AG04449 (cell line): ENCODE results near the gene PROSER3.

Source experiments
- CTCF ChIA-PET: fragments of 350-600 bp; formaldehyde crosslinking; extraction: SDS; loops from one replicate; lab custom pipeline; 2021; ENCODE audit warnings: antibody characterized with exemption; lab: Yijun Ruan, JAX
- POLR2A ChIA-PET: fragments of 400-600, 350-600 bp; formaldehyde crosslinking; extraction: SDS; loops from one replicate; lab custom pipeline; 2020; ENCODE audit warnings: antibody characterized with exemption, inconsistent platforms; lab: Yijun Ruan, JAX
- DNase-seq: peaks from one replicate; pipeline ENCODE4 v3.0.0-alpha.2; 2010; ENCODE audit warnings: low read depth, low spot score
- H3K4me3 ChIP-seq: 2 replicates; pipeline ENCODE4 v1.5.1; 2011; ENCODE audit warnings: low read depth, mild to moderate bottlenecking, control low read depth, low read length
- TF ChIP-seq, protein P1 (sequence below): IDR thresholded peaks from one replicate; pipeline ENCODE4 v1.5.1; 2011; ENCODE audit warnings: mild to moderate bottlenecking, moderate library complexity, low read length, control low read depth, inconsistent platforms; ENCODE audit not compliant: insufficient read depth; ENCODE audit errors: missing control alignments

Gene PROSER3

DNA sequence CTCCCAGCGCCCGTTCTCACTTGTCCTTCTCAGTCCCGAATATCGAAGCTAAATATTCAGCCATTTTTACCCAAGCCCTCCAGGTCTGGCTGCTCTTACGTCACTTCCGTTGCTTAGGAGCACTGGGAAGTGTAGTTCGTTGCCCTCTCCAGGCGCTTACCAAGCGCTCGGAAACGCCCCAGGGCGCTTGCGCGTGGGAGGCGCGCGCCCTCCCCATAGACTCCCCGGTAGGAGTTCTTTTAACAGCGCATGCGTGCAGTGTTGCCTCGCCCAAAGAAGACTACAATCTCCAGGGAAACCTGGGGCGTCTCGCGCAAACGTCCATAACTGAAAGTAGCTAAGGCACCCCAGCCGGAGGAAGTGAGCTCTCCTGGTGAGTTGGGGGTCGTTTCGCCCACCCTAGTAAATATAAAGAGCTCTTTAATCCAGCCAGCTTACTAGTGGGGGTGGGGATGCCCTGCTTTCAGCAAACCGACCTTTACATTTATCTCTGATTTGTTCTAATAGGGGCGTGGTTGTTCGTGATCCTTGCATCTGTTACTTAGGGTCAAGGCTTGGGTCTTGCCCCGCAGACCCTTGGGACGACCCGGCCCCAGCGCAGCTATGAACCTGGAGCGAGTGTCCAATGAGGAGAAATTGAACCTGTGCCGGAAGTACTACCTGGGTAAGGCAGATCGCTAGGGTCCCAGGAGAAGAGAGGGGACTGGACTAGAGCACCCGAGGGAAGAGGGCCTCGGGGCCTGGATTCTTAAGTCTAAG lies 12.5 kb upstream of the PROSER3 start, which contains the start of the genes PSENEN and U2AF1L4:
Gene PSENEN (plus strand): TSS at position 324 of the 759 bp plus-strand sequence. CDS start 280 bp downstream, at position 604.
Gene U2AF1L4 (minus strand): TSS at position 91 of the 759 bp plus-strand sequence. CDS start 27 bp downstream, at position 64.
- peak within 1 kb of the TSS; percentile 88 for H3K4me3 ChIP-seq
- ChIA-PET POLR2A (interaction anchor here (0.6 to 2.4 kb wide), 5 partner anchors 11 to 186 kb away, joined by 3 to 7 read pairs (median 3); partner anchors contain the start of gene HSPB6), CTCF (interaction anchor here (1.0 to 1.6 kb wide), 5 partner anchors 12 to 187 kb away, joined by 3 to 8 read pairs (median 4); partner anchors contain the start of gene PROSER3)
- TF ChIP-seq, protein P1, sequence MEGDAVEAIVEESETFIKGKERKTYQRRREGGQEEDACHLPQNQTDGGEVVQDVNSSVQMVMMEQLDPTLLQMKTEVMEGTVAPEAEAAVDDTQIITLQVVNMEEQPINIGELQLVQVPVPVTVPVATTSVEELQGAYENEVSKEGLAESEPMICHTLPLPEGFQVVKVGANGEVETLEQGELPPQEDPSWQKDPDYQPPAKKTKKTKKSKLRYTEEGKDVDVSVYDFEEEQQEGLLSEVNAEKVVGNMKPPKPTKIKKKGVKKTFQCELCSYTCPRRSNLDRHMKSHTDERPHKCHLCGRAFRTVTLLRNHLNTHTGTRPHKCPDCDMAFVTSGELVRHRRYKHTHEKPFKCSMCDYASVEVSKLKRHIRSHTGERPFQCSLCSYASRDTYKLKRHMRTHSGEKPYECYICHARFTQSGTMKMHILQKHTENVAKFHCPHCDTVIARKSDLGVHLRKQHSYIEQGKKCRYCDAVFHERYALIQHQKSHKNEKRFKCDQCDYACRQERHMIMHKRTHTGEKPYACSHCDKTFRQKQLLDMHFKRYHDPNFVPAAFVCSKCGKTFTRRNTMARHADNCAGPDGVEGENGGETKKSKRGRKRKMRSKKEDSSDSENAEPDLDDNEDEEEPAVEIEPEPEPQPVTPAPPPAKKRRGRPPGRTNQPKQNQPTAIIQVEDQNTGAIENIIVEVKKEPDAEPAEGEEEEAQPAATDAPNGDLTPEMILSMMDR = no peak
- peak; percentile 97 for DNase-seq

DNA sequence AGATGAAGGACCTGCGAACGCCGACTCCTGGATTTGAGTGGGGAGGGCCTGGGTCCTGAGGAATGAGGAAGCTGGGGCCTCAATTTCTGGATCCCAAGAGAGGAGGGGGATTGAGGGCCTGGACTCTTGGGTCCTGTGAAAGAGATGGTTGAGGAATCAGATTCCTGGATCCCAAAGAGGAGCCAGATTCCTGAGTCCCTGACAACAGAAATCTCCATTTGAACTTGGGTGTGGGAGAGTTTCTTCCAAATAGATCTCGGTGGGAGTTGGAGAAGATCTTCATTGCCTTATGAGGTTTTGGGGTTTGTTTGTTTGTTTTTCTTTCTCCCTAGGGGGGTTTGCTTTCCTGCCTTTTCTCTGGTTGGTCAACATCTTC lies 11.9 kb upstream of the PROSER3 start:
- CTCF ChIA-PET = interaction anchor here (1.0 to 1.6 kb wide), 4 partner anchors 11 to 73 kb away, joined by 3 to 6 read pairs (median 4); partner anchors contain the start of gene PROSER3
- POLR2A ChIA-PET = interaction anchor here (0.6 to 2.4 kb wide), 4 partner anchors 11 to 185 kb away, joined by 3 to 7 read pairs (median 4); partner anchors contain the start of gene HSPB6
- H3K4me3 ChIP-seq = peak overlapping the region; percentile 84
- DNase-seq = no peak
- TF ChIP-seq, protein P1 = no peak

DNA sequence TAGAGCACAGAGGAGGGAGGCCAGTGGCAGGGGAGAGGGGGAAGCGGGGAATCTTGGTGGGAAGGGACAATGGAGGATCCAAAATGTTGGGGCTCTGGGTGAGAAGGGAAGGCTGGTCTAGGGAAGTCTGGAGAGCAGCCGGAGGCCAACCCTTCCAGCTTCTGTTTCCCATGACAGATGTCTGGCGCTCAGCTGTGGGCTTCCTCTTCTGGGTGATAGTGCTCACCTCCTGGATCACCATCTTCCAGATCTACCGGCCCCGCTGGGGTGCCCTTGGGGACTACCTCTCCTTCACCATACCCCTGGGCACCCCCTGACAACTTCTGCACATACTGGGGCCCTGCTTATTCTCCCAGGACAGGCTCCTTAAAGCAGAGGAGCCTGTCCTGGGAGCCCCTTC lies 11.4 kb upstream of the PROSER3 start:
- peak overlapping the region; percentile 84 for H3K4me3 ChIP-seq
- CTCF ChIA-PET = interaction anchor here (1.5 to 1.6 kb wide), 2 partner anchors 11 to 47 kb away, joined by 3 to 4 read pairs; partner anchors contain the start of gene PROSER3
- DNase-seq = no peak
- TF ChIP-seq, protein P1 = no peak
- POLR2A ChIA-PET = no interaction called here

DNA sequence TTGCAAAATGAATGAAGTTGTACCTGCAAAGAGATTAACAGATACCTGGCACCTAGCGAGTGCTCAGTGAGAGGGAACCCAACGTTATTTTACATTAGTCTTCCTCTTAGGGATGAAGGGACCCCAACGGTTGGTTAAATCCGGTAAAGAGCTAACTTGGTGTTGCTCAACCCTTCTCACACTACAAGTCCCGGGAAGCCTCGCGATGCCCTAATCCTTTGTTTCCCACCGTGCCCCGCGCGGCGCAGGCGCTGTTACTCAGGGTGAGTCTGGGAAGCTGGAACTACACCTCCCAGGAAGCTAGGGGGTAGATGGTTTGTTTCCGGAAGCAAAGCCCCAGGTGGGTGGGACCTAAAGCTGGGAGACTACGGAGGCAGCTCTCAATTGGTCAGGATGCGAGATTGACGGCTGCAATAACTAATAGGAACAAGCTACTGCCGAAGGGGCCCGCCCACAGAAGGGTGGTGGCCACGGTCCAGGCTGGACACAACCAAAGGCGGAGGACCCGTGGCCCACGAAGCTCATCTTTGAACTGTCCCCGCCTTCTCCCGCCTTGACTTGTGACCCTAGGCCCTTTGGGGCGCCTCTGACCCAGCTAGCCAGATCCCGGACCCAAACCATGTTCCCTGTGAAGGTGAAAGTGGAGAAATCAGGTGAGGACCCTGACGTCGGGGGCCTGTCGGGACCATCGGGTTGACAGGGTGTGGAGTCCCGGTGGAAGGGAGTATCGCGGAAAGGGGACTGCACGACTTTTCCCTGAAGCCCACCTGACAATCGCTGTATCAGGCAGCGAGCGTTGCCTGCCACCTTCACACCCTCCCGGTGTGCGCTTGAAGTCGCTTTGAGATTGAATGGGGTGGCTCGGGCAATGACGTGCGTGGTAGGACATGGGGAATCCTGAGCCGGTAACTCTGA lies 9.6 kb upstream of the PROSER3 start, which contains the start of gene LIN37:
Gene LIN37 (plus strand): TSS at position 471 of the 915 bp plus-strand sequence. CDS start 149 bp downstream, at position 620.
- TF ChIP-seq, protein P1 = no peak
- ChIA-PET POLR2A (interaction anchor here (0.8 to 1.3 kb wide), 6 partner anchors 8 to 100 kb away, joined by 3 to 14 read pairs (median 4); partner anchors contain the start of genes COX6B1, HSPB6 and PROSER3), CTCF (interaction anchor here (0.8 to 1.6 kb wide), 5 partner anchors 8 to 183 kb away, joined by 3 to 5 read pairs (median 3); no protein-coding TSS in a partner anchor)
- H3K4me3 ChIP-seq = peak within 1 kb of the TSS; percentile 100
- DNase-seq = peak; percentile 98

DNA sequence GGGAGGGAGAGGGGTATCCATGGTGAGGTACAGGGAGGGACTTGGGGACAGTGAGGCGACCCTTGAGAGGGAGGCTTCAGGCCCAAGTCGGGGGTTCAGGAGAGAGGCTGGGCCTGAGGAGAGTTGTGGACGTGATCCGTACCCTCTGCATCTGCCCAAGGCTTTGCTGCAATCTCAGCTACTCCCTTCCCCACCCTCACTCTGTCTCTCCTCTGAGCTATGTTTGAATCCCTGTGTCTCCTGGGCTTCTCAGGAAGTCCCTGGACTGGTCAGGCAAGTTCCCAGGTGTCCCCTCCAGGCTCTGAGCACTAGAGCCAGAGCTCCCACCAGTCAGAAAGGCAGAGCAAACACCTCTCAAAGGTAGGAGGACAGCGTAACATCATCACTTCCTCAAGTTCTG lies 7.8 kb upstream of the PROSER3 start:
- no peak for DNase-seq
- CTCF ChIA-PET = interaction anchor here (1.0 kb wide), 1 partner anchor 10 kb away, joined by 3 read pairs; no protein-coding TSS in a partner anchor
- no peak overlapping the region for H3K4me3 ChIP-seq
- POLR2A ChIA-PET = no interaction called here
- TF ChIP-seq, protein P1 = no peak
